ENCODE results near the gene SETMAR. TPM values are rescaled to one million over a fixed set of nuclear protein-coding genes. Genes with fewer than 3 reads are reported as not detected.

The SETMAR gene
- total RNA-seq, 4 donors from 2014 or later, result 3.7 to 10.4 (median 7.6) TPM

GRCh38 chr3:4343258-4343657 is 40.1 kb downstream of the SETMAR start:
- intact Hi-C loops (cut with DNase I; ENCODE audit: low total_unique reads) (no loop called here), in situ Hi-C loops (cut with MboI; ENCODE audit: low sequenced_read_pairs in 4 of 4) (no loop called here)
- TF ChIP-seq, protein P1, sequence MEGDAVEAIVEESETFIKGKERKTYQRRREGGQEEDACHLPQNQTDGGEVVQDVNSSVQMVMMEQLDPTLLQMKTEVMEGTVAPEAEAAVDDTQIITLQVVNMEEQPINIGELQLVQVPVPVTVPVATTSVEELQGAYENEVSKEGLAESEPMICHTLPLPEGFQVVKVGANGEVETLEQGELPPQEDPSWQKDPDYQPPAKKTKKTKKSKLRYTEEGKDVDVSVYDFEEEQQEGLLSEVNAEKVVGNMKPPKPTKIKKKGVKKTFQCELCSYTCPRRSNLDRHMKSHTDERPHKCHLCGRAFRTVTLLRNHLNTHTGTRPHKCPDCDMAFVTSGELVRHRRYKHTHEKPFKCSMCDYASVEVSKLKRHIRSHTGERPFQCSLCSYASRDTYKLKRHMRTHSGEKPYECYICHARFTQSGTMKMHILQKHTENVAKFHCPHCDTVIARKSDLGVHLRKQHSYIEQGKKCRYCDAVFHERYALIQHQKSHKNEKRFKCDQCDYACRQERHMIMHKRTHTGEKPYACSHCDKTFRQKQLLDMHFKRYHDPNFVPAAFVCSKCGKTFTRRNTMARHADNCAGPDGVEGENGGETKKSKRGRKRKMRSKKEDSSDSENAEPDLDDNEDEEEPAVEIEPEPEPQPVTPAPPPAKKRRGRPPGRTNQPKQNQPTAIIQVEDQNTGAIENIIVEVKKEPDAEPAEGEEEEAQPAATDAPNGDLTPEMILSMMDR (IDR thresholded peaks at IDR 0.05 in 4 of 5, conservative IDR thresholded peaks at IDR 0.05 in 1 of 5), result no peak
- TF ChIP-seq POLR2A (IDR thresholded peaks at IDR 0.05), result no peak
- H3K36me3 ChIP-seq, result no peaks in the 10 kb centered on the region
- no peak for ATAC-seq
- H3K4me1 ChIP-seq, result peaks cover 4 to 13% of the 10 kb centered on the region in 2 donors
- no peaks in the 10 kb centered on the region for H3K27me3 ChIP-seq
- DNase-seq, result no peak
- H3K9me3 ChIP-seq, result no peaks in the 10 kb centered on the region
- H3K4me3 ChIP-seq, result no peak overlapping the region
- no peak overlapping the region for H3K27ac ChIP-seq

DNA sequence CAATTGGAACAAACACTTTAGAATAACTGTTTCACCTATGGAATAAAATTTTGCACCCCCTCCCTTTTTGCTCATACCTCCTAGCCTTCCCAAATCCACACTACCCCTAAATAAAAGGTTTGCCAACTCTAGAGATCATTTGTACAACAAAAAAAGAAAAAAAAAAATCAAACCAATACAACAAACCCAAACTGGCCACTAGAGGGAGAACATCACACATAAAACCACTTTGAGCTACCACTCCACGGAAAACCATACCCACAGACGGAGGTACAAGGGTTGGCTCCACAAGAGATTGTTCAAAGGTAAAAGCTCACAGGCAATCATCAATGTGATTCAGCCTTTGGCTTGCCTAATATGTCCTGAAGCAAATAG is 47.6 kb downstream of the SETMAR start:
- Histone ChIP-seq H3K36me3 (no peaks in the 10 kb centered on the region), H3K4me3 (peak overlapping the region in 2 of 4 donors; percentile 26 to 27), H3K4me1 (no peaks in the 10 kb centered on the region), H3K27ac (peak overlapping the region in 1 of 4 donors; percentile 35), H3K27me3 (no peaks in the 10 kb centered on the region), H3K9me3 (no peaks in the 10 kb centered on the region)
- peak; percentile 82 to 87 for ATAC-seq
- intact Hi-C loops (cut with DNase I; ENCODE audit: low total_unique reads) (loop anchor here (1.0 to 10.0 kb wide), 2 partner anchors 114 to 283 kb away; partner anchors contain the start of gene SUMF1), in situ Hi-C loops (cut with MboI; ENCODE audit: low sequenced_read_pairs in 4 of 4) (loop anchor here (5.0 to 10.0 kb wide), 3 partner anchors 282 to 287 kb away; no protein-coding TSS in a partner anchor)
- peak in 1 of 2 donors; percentile 18 for DNase-seq
- TF ChIP-seq, protein P1 (IDR thresholded peaks at IDR 0.05 in 4 of 5, conservative IDR thresholded peaks at IDR 0.05 in 1 of 5), result peak; percentile 23 to 76 (median 51)
- no peak for TF ChIP-seq POLR2A (IDR thresholded peaks at IDR 0.05)

DNA sequence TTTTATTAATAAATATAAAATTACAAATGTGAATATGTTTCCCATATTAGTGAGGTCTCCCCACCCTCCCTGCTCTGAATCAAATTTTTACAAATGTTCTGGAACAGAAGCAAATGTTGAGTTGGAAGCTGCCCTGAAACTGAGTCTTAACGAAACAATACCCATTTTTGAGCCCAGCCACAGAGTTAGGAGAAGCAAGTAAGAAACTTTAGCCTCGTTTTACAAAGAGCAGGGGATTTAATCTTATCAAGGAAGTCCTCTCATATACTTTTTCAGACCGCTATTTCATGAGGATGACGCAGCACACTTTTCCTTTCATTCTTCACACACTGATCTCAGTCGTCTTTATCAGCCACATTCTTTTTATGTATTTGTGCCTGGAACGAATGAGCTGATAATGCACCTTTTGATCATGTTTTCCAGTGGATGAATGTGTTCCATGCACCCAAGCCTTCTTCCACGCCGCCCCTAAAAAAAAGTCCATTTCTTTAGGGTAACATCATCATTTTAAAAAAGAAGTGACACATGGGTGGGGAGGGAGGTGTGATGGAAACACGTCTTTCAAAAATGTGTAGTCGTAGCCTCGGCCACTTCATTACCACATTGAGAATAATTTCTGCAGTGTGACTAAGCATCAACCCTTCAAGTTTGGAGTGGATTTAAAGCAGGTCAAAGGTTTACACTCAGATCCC is 48.1 kb downstream of the SETMAR start:
- DNase-seq (no peak), ATAC-seq (peak; percentile 35 to 42)
- Histone ChIP-seq H3K36me3 (no peaks in the 10 kb centered on the region), H3K9me3 (no peaks in the 10 kb centered on the region), H3K4me3 (peak overlapping the region in 2 of 4 donors; percentile 26 to 27), H3K27ac (peak overlapping the region in 1 of 4 donors; percentile 35), H3K27me3 (no peaks in the 10 kb centered on the region), H3K4me1 (no peaks in the 10 kb centered on the region)
- TF ChIP-seq, protein P1 (IDR thresholded peaks at IDR 0.05 in 4 of 5, conservative IDR thresholded peaks at IDR 0.05 in 1 of 5), result no peak
- no peak for TF ChIP-seq POLR2A (IDR thresholded peaks at IDR 0.05)
- intact Hi-C loops (cut with DNase I; ENCODE audit: low total_unique reads), result loop anchor here (1.0 to 10.0 kb wide), 2 partner anchors 113 to 282 kb away; partner anchors contain the start of gene SUMF1
- in situ Hi-C loops (cut with MboI; ENCODE audit: low sequenced_read_pairs in 4 of 4), result loop anchor here (5.0 to 10.0 kb wide), 3 partner anchors 281 to 286 kb away; no protein-coding TSS in a partner anchor

DNA sequence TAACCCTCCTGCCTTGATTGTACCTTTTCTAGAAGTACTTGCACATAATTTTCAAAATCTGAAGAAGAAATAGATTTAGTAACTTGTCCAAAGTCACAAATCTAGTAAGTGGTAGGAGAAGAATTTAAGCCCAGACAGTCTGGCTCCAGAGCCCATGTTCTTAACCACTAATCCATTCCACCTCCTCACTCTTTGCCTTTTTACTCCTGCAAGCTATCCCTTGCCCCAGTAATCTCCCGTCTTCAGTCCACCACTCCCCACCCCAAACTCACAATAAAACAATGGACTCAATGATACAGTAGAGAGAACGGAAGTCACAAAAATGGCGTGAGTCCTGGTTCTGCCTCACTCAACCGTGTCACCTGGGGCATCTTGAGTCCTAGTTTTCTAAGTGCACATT is 48.7 kb downstream of the SETMAR start:
- Histone ChIP-seq H3K36me3 (no peaks in the 10 kb centered on the region), H3K4me1 (no peaks in the 10 kb centered on the region), H3K27me3 (no peaks in the 10 kb centered on the region), H3K4me3 (no peak overlapping the region), H3K27ac (no peak overlapping the region), H3K9me3 (no peaks in the 10 kb centered on the region)
- in situ Hi-C loops (cut with MboI; ENCODE audit: low sequenced_read_pairs in 4 of 4), result loop anchor here (5.0 to 10.0 kb wide), 3 partner anchors 280 to 285 kb away; no protein-coding TSS in a partner anchor
- ATAC-seq, result no peak
- DNase-seq, result no peak
- intact Hi-C loops (cut with DNase I; ENCODE audit: low total_unique reads), result loop anchor here (1.0 to 10.0 kb wide), 2 partner anchors 113 to 281 kb away; partner anchors contain the start of gene SUMF1
- TF ChIP-seq POLR2A (IDR thresholded peaks at IDR 0.05), result no peak
